Uterus (tissue), 4 donors: ENCODE measurements around the gene TOP3A. TPM values are rescaled to one million over a fixed set of nuclear protein-coding genes. Genes with fewer than 3 reads are reported as not detected.

Experiments used
- DNase-seq, 2 donors: peaks; one replicate each; pipeline ENCODE4 v3.0.0-alpha.2; 2019 to 2020
- H3K27ac ChIP-seq, 2 donors: fragments of 200-600 bp; sonication (generic); 1 replicate in 1 of 2; 2 replicates in 1 of 2; pipeline ENCODE4 v1.5.1; 2016 to 2018
- H3K27me3 ChIP-seq, 2 donors: fragments of 200-600 bp; sonication (generic); one replicate each; pipeline ENCODE4 v1.5.1; 2018 to 2019; ENCODE audit warnings: control low read depth in 1 of 2
- H3K36me3 ChIP-seq, 2 donors: fragments of 200-600 bp; sonication (generic); one replicate each; pipeline ENCODE4 v1.5.1; 2019; ENCODE audit warnings: control low read depth in 1 of 2
- H3K4me1 ChIP-seq, 2 donors: fragments of 200-600 bp; sonication (generic); one replicate each; pipeline ENCODE4 v1.5.1; 2018 to 2019; ENCODE audit warnings: control low read depth in 1 of 2
- H3K4me3 ChIP-seq, 2 donors: fragments of 200-600 bp; sonication (generic); 1 replicate in 1 of 2; 2 replicates in 1 of 2; pipeline ENCODE4 v1.5.1; 2018 to 2019; ENCODE audit warnings: mild to moderate bottlenecking in 1 of 2
- H3K9me3 ChIP-seq, 2 donors: fragments of 200-600 bp; sonication (generic); one replicate each; pipeline ENCODE4 v1.5.1; 2019; ENCODE audit warnings: control low read depth in 1 of 2
- POLR2A ChIP-seq, 2 donors: fragments of 450-650 bp; IDR thresholded peaks; one replicate each; pipeline ENCODE4 v1.6.1; 2016; ENCODE audit warnings: antibody characterized with exemption in 2 of 2, mild to moderate bottlenecking in 1 of 2, moderate library complexity in 1 of 2
- intact Hi-C: fragments of 100-400 bp; cut with DNase I; formaldehyde crosslinking; loops from one replicate; pipeline ENCODE4 v1.15.1; 2023; ENCODE audit warnings: low total_unique reads
- total RNA-seq, 4 donors: library from RNA; depleted of rRNA in 3 of 4; stranded (reverse); fragments of >200 nt in 3 of 4; gene quantifications; one replicate each; pipeline versions ENCODE4 v1.1.0 to v1.2.4, GENCODE V29; 2014 to 2023
- TF ChIP-seq, protein P1 (sequence below), 4 experiments: fragments of 200-600 bp in 2 of 4; fragments of 450-650 bp in 2 of 4; sonication (generic) in 2 of 4; IDR thresholded peaks; one replicate each; pipeline ENCODE4 v1.5.1; 2016 to 2019; ENCODE audit warnings: antibody characterized with exemption in 4 of 4, mild to moderate bottlenecking in 2 of 4, moderate library complexity in 1 of 4
- donor health status: DM: yes; HTN: yes; CAD: no.

The TOP3A gene
- total RNA-seq, 4 donors from 2014 or later = 28.9 to 89.7 (median 63.4) TPM

DNA sequence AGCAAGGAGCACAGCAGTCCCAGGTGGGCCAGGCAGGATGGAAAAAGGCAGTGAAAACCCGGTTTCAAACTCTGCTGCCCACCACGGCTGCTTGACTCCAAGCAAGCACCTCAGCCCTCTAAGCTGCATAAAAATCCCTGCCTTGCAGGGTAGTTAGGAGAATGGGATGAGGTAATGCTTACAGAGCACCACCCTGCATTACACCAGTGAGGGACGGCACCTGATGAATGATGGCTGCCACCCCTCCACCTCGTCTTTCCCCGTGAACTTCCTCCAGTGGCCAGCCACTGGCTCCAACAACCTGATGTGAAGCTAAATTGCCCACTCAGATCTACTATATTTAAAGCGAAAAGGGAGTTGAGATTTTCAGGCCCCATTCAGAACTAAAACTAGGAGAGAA lies 33.0 kb downstream of the TOP3A start:
- Histone ChIP-seq H3K4me3 (no peak overlapping the region), H3K36me3 (no peaks in the 10 kb centered on the region), H3K4me1 (no peaks in the 10 kb centered on the region), H3K9me3 (no peaks in the 10 kb centered on the region), H3K27ac (no peak overlapping the region), H3K27me3 (no peaks in the 10 kb centered on the region)
- TF ChIP-seq, protein P1, sequence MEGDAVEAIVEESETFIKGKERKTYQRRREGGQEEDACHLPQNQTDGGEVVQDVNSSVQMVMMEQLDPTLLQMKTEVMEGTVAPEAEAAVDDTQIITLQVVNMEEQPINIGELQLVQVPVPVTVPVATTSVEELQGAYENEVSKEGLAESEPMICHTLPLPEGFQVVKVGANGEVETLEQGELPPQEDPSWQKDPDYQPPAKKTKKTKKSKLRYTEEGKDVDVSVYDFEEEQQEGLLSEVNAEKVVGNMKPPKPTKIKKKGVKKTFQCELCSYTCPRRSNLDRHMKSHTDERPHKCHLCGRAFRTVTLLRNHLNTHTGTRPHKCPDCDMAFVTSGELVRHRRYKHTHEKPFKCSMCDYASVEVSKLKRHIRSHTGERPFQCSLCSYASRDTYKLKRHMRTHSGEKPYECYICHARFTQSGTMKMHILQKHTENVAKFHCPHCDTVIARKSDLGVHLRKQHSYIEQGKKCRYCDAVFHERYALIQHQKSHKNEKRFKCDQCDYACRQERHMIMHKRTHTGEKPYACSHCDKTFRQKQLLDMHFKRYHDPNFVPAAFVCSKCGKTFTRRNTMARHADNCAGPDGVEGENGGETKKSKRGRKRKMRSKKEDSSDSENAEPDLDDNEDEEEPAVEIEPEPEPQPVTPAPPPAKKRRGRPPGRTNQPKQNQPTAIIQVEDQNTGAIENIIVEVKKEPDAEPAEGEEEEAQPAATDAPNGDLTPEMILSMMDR (IDR thresholded peaks at IDR 0.05) = no peak
- TF ChIP-seq POLR2A (IDR thresholded peaks at IDR 0.05) = no peak
- DNase-seq = no peak
- intact Hi-C loops = no loop called here

DNA sequence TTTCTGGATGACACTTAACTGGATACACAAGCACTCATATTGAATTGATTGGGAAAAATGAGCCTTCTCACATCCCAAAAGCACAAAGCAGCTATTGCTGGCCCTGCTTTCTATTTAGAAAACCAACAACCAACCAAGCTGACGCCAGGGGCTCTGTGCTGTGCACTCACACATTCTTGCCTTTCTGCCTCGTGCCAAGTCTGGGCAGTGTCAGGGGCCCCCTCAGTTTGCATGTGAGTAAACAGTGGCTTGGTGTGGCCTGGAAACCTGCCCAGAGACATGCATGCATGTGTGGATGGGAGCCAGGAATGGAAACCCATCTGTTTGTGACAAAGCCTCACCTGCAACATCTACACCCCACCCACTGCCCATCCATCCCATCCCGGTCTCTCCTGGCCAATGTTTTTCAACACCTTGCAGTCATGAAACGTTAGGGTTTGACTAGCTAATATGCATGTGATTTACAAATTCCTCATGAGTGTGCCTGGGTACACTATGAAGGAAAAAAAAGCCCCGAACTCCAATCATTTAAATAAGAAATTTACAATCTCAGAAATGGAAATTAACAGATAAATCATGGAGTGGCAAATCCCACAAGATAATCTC lies 33.9 kb downstream of the TOP3A start:
- H3K27ac ChIP-seq = no peak overlapping the region
- intact Hi-C loops = no loop called here
- no peak overlapping the region for H3K4me3 ChIP-seq
- no peaks in the 10 kb centered on the region for H3K4me1 ChIP-seq
- no peaks in the 10 kb centered on the region for H3K36me3 ChIP-seq
- no peak for TF ChIP-seq POLR2A (IDR thresholded peaks at IDR 0.05)
- TF ChIP-seq, protein P1 (IDR thresholded peaks at IDR 0.05) = no peak
- no peaks in the 10 kb centered on the region for H3K9me3 ChIP-seq
- no peaks in the 10 kb centered on the region for H3K27me3 ChIP-seq
- DNase-seq = no peak

DNA sequence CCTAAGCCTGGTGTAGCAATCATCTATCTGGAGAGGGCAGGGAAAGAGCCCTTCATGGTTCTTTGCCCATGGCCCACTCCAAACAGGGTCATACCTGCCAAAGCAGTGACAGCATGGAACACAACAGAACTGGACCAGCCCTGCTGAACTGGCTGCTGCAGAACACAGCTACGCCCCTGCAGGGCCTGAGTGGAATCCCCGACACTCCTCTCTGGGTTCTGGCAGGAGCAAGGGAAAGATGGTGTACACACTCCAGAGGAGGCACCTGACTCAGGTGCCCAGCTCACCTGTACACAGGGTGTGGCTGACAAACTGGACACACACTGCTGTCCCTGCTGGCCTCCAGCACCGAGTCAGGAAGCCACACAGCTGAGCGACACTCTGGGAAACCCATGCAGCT lies 34.5 kb downstream of the TOP3A start:
- no peaks in the 10 kb centered on the region for H3K27me3 ChIP-seq
- DNase-seq = no peak
- no peaks in the 10 kb centered on the region for H3K9me3 ChIP-seq
- H3K4me1 ChIP-seq = no peaks in the 10 kb centered on the region
- H3K4me3 ChIP-seq = no peak overlapping the region
- no peaks in the 10 kb centered on the region for H3K36me3 ChIP-seq
- intact Hi-C loops = no loop called here
- H3K27ac ChIP-seq = no peak overlapping the region
- TF ChIP-seq POLR2A (IDR thresholded peaks at IDR 0.05) = no peak
- TF ChIP-seq, protein P1 (IDR thresholded peaks at IDR 0.05) = no peak

DNA sequence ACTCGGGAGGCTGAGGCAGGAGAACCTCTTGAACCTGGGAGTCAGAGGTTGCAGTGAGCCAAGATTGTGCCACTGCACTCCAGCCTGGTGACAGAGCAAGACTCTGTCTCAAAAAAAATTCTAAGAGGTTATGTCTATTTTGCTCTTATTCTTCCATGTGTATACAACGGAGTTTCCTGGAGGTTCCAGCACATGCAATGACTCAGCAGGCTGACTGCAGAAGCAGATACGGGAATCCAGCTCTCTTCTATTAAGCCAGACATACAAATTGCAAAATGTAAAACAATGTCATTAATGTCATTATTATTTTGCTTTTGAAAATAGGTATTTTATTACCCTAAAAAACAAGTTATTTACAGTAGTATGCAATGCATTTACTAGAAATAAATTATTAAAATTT lies 35.9 kb downstream of the TOP3A start:
- no peaks in the 10 kb centered on the region for H3K27me3 ChIP-seq
- DNase-seq = no peak
- intact Hi-C loops = no loop called here
- no peaks in the 10 kb centered on the region for H3K36me3 ChIP-seq
- TF ChIP-seq, protein P1 (IDR thresholded peaks at IDR 0.05) = no peak
- TF ChIP-seq POLR2A (IDR thresholded peaks at IDR 0.05) = no peak
- H3K27ac ChIP-seq = no peak overlapping the region
- no peak overlapping the region for H3K4me3 ChIP-seq
- no peaks in the 10 kb centered on the region for H3K4me1 ChIP-seq
- no peaks in the 10 kb centered on the region for H3K9me3 ChIP-seq

DNA sequence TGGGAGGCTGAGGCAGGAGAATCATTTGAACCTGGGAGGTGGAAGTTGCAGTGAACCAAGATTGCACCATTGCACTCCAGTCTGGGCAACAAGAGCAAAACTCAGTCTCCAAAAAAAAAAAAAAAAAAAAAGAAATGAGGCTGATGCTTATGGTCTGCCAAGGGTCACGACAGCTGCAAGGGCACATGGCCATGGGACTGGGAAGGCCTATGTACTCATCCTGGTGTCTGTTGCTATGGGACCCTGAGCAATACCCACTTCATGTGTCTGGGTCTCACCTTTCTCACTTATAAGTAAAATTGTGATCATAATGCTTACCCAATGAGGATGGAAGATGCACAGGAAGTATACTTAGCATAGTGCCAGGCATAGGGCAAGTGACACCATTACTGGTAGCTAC lies 37.7 kb downstream of the TOP3A start:
- Histone ChIP-seq H3K4me1 (no peaks in the 10 kb centered on the region), H3K9me3 (no peaks in the 10 kb centered on the region), H3K27ac (no peak overlapping the region), H3K27me3 (no peaks in the 10 kb centered on the region), H3K36me3 (no peaks in the 10 kb centered on the region), H3K4me3 (no peak overlapping the region)
- DNase-seq = no peak
- TF ChIP-seq, protein P1 (IDR thresholded peaks at IDR 0.05) = no peak
- TF ChIP-seq POLR2A (IDR thresholded peaks at IDR 0.05) = no peak
- intact Hi-C loops = no loop called here
